ENCODE results near the gene CRTC1. TPM values are rescaled to one million over a fixed set of nuclear protein-coding genes. Genes with fewer than 3 reads are reported as not detected.

CRTC1 gene
- total RNA-seq, 2 donors from 2014 or later = 7.1 to 7.3 TPM

- H3K27me3 Mint-ChIP-seq (ENCODE audit: low read depth) = no peaks in the 10 kb centered on the region
- H3K4me1 Mint-ChIP-seq (ENCODE audit: low read depth) = no peaks in the 10 kb centered on the region
- DNase-seq (no peak), ATAC-seq (replicated peaks in 1 of 2) (peak in 1 of 2 donors; percentile 26)
- H3K4me3 Mint-ChIP-seq = no peak overlapping the region
- no peaks in the 10 kb centered on the region for H3K36me3 Mint-ChIP-seq (ENCODE audit: insufficient read depth in 2 of 2)
- H3K27ac Mint-ChIP-seq = no peak overlapping the region
- no peaks in the 10 kb centered on the region for H3K9me3 Mint-ChIP-seq
These were observed 80.5 kb downstream of the CRTC1 start for GRCh38 chr19:18763674-18764590.

GRCh38 chr19:18764591-18765051 is 81.1 kb downstream of the CRTC1 start:
- DNase-seq = no peak
- no peaks in the 10 kb centered on the region for H3K27me3 Mint-ChIP-seq (ENCODE audit: low read depth)

GRCh38 chr19:18765224-18765623 is 81.7 kb downstream of the CRTC1 start:
- H3K27ac Mint-ChIP-seq = no peak overlapping the region
- no peaks in the 10 kb centered on the region for H3K27me3 Mint-ChIP-seq (ENCODE audit: low read depth)
- no peaks in the 10 kb centered on the region for H3K36me3 Mint-ChIP-seq (ENCODE audit: insufficient read depth in 2 of 2)
- ATAC-seq (replicated peaks in 1 of 2) (no peak), DNase-seq (no peak)
- no peaks in the 10 kb centered on the region for H3K9me3 Mint-ChIP-seq
- peaks cover 1% of the 10 kb centered on the region for H3K4me1 Mint-ChIP-seq (ENCODE audit: low read depth)
- no peak overlapping the region for H3K4me3 Mint-ChIP-seq

More at GRCh38 chr19:18764591-18765051, 81.1 kb downstream of the CRTC1 start:
- Mint-ChIP-seq H3K36me3 (ENCODE audit: insufficient read depth in 2 of 2) (no peaks in the 10 kb centered on the region), H3K27ac (no peak overlapping the region), H3K4me1 (ENCODE audit: low read depth) (no peaks in the 10 kb centered on the region), H3K4me3 (no peak overlapping the region), H3K9me3 (no peaks in the 10 kb centered on the region)
- ATAC-seq (replicated peaks in 1 of 2) = no peak

- Mint-ChIP-seq H3K27me3 (ENCODE audit: low read depth) (no peaks in the 10 kb centered on the region), H3K36me3 (ENCODE audit: insufficient read depth in 2 of 2) (no peaks in the 10 kb centered on the region), H3K9me3 (no peaks in the 10 kb centered on the region), H3K4me3 (no peak overlapping the region), H3K27ac (no peak overlapping the region), H3K4me1 (ENCODE audit: low read depth) (peaks cover 5% of the 10 kb centered on the region)
- no peak for ATAC-seq (replicated peaks in 1 of 2)
- DNase-seq = no peak
These were observed 84.7 kb downstream of the CRTC1 start for GRCh38 chr19:18768046-18768771.

- Mint-ChIP-seq H3K9me3 (no peaks in the 10 kb centered on the region), H3K27me3 (ENCODE audit: low read depth) (no peaks in the 10 kb centered on the region), H3K36me3 (ENCODE audit: insufficient read depth in 2 of 2) (no peaks in the 10 kb centered on the region), H3K4me3 (no peak overlapping the region), H3K27ac (no peak overlapping the region), H3K4me1 (ENCODE audit: low read depth) (peaks cover 5% of the 10 kb centered on the region)
- DNase-seq (no peak), ATAC-seq (replicated peaks in 1 of 2) (no peak)
These were observed 85.8 kb downstream of the CRTC1 start for GRCh38 chr19:18768997-18769891.

GRCh38 chr19:18769989-18770528 is 86.6 kb downstream of the CRTC1 start:
- no peak overlapping the region for H3K4me3 Mint-ChIP-seq
- no peak overlapping the region for H3K27ac Mint-ChIP-seq
- no peaks in the 10 kb centered on the region for H3K27me3 Mint-ChIP-seq (ENCODE audit: low read depth)
- no peaks in the 10 kb centered on the region for H3K36me3 Mint-ChIP-seq (ENCODE audit: insufficient read depth in 2 of 2)
- no peaks in the 10 kb centered on the region for H3K9me3 Mint-ChIP-seq
- ATAC-seq (replicated peaks in 1 of 2) (no peak), DNase-seq (no peak)
- H3K4me1 Mint-ChIP-seq (ENCODE audit: low read depth) = peaks cover 5% of the 10 kb centered on the region

GRCh38 chr19:18770663-18771327 is 87.3 kb downstream of the CRTC1 start:
- no peaks in the 10 kb centered on the region for H3K36me3 Mint-ChIP-seq (ENCODE audit: insufficient read depth in 2 of 2)
- no peaks in the 10 kb centered on the region for H3K9me3 Mint-ChIP-seq
- ATAC-seq (replicated peaks in 1 of 2) (no peak), DNase-seq (no peak)
- H3K4me3 Mint-ChIP-seq = no peak overlapping the region
- no peak overlapping the region for H3K27ac Mint-ChIP-seq
- H3K4me1 Mint-ChIP-seq (ENCODE audit: low read depth) = peaks cover 5% of the 10 kb centered on the region
- H3K27me3 Mint-ChIP-seq (ENCODE audit: low read depth) = no peaks in the 10 kb centered on the region

- no peaks in the 10 kb centered on the region for H3K27me3 Mint-ChIP-seq (ENCODE audit: low read depth)
- no peaks in the 10 kb centered on the region for H3K36me3 Mint-ChIP-seq (ENCODE audit: insufficient read depth in 2 of 2)
- DNase-seq (no peak), ATAC-seq (replicated peaks in 1 of 2) (no peak)
- H3K27ac Mint-ChIP-seq = no peak overlapping the region
- H3K9me3 Mint-ChIP-seq = no peaks in the 10 kb centered on the region
- H3K4me3 Mint-ChIP-seq = no peak overlapping the region
- H3K4me1 Mint-ChIP-seq (ENCODE audit: low read depth) = peaks cover 5% of the 10 kb centered on the region
These were observed 88.1 kb downstream of the CRTC1 start for GRCh38 chr19:18771328-18772242.

GRCh38 chr19:18772620-18773587 is 89.4 kb downstream of the CRTC1 start:
- DNase-seq (no peak), ATAC-seq (replicated peaks in 1 of 2) (no peak)
- Mint-ChIP-seq H3K36me3 (ENCODE audit: insufficient read depth in 2 of 2) (no peaks in the 10 kb centered on the region), H3K27ac (no peak overlapping the region), H3K9me3 (no peaks in the 10 kb centered on the region), H3K27me3 (ENCODE audit: low read depth) (no peaks in the 10 kb centered on the region), H3K4me1 (ENCODE audit: low read depth) (peaks cover 6% of the 10 kb centered on the region), H3K4me3 (no peak overlapping the region)

- DNase-seq (no peak), ATAC-seq (replicated peaks in 1 of 2) (no peak)
- Mint-ChIP-seq H3K9me3 (no peaks in the 10 kb centered on the region), H3K36me3 (ENCODE audit: insufficient read depth in 2 of 2) (no peaks in the 10 kb centered on the region), H3K4me3 (no peak overlapping the region), H3K27me3 (ENCODE audit: low read depth) (no peaks in the 10 kb centered on the region), H3K4me1 (ENCODE audit: low read depth) (peaks cover 11% of the 10 kb centered on the region), H3K27ac (no peak overlapping the region)
These were observed 90.2 kb downstream of the CRTC1 start for GRCh38 chr19:18773682-18774081.

- Mint-ChIP-seq H3K9me3 (no peaks in the 10 kb centered on the region), H3K36me3 (ENCODE audit: insufficient read depth in 2 of 2) (no peaks in the 10 kb centered on the region), H3K27me3 (ENCODE audit: low read depth) (no peaks in the 10 kb centered on the region), H3K27ac (no peak overlapping the region), H3K4me3 (no peak overlapping the region), H3K4me1 (ENCODE audit: low read depth) (peaks cover 11% of the 10 kb centered on the region)
- DNase-seq (no peak), ATAC-seq (replicated peaks in 1 of 2) (no peak)
These were observed 90.6 kb downstream of the CRTC1 start for GRCh38 chr19:18774107-18774506.
